Measurements from ENCODE around the gene SRGAP3.

Gene SRGAP3

DNA sequence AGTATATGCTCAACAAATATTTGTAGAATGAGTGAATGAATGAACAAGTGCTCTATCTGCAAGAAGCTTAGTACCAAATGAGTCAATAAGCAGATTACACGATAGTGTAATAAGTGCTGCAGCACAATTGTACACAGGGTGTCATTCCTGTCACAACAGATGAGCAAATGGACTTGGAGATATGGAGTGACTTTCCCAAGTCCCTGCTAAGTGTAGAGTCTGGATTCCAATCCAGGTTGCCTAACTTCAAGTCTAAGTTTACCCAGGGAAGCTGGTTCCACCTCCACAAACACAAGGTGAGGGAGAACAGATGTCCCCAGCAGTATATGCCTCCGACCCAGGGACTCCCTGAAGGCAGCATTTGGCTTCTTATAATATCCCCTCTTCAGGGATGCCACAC, 208.4 kb downstream of the SRGAP3 start:
- TF ChIP-seq, protein P1, sequence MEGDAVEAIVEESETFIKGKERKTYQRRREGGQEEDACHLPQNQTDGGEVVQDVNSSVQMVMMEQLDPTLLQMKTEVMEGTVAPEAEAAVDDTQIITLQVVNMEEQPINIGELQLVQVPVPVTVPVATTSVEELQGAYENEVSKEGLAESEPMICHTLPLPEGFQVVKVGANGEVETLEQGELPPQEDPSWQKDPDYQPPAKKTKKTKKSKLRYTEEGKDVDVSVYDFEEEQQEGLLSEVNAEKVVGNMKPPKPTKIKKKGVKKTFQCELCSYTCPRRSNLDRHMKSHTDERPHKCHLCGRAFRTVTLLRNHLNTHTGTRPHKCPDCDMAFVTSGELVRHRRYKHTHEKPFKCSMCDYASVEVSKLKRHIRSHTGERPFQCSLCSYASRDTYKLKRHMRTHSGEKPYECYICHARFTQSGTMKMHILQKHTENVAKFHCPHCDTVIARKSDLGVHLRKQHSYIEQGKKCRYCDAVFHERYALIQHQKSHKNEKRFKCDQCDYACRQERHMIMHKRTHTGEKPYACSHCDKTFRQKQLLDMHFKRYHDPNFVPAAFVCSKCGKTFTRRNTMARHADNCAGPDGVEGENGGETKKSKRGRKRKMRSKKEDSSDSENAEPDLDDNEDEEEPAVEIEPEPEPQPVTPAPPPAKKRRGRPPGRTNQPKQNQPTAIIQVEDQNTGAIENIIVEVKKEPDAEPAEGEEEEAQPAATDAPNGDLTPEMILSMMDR (IDR thresholded peaks at IDR 0.05), result no peak
- no peak for TF ChIP-seq ZFX (IDR thresholded peaks at IDR 0.05; ENCODE audit: borderline replicate concordance)
- no peak overlapping the region for H3K27ac ChIP-seq

DNA sequence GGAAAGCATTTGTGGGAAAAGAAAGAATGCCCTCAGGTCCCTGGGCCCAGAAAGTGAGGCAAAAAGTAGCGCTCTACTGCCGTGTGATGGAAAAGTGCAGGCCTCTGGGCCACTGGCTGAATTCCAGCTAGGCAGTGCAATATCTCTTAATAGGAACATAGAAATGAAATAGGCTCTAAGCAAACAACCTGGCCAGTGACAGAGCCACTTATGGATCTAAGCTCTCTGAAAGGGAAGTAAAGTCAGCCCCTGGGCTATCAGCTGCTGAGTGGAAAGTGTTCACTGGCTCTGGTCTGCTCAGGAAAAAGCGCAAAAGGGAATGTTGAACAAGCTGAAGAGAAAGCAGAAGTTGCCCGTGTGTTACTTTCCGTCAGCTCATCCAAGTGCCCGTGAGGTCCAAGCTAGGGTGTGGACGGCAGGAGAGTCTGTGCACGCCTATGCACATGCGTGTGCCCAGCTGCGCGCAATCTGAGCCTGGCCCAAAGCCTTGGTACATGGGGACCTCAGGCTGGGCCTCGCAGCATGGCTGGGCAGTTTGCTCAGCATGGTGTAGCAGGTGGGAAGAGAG, 212.2 kb downstream of the SRGAP3 start:
- TF ChIP-seq, protein P1 (IDR thresholded peaks at IDR 0.05), result no peak
- TF ChIP-seq ZFX (IDR thresholded peaks at IDR 0.05; ENCODE audit: borderline replicate concordance), result no peak
- no peak overlapping the region for H3K27ac ChIP-seq

DNA sequence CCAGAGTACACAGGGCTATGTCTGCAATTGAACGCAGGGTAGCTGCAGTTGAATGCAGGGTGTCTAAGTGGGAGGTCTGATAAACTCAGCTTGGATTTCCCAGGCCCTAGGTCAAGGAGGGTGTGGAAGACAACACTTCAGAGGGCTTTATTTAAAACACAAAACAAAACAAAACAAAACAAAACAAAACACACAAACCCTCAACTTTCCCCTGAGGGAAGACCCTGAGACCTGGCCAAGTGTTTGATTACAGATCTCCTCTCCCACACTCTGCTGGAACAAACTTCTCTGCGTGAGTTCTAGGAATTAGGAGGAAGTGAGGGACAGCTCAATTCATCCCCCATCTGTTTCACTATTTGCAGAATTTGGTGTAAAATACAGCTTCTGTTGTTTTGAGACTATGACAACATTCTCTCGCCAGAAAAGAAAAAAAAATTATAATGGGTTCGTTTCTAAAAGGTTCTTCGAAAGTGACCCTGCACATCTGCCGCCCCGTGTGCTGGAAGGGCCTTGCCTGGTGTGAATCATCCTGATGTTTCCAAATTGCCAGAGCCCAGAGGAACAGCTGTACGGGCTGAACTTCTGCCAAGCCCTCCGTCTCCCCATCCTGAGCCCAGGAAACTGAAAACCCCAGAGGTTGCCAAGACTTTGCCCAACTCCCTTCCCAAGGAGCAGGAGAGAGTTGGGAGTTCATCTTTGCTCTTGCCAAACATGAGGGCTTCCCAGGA, 212.9 kb downstream of the SRGAP3 start:
- no peak overlapping the region for H3K27ac ChIP-seq
- TF ChIP-seq ZFX (IDR thresholded peaks at IDR 0.05; ENCODE audit: borderline replicate concordance), result no peak
- TF ChIP-seq, protein P1 (IDR thresholded peaks at IDR 0.05), result no peak

DNA sequence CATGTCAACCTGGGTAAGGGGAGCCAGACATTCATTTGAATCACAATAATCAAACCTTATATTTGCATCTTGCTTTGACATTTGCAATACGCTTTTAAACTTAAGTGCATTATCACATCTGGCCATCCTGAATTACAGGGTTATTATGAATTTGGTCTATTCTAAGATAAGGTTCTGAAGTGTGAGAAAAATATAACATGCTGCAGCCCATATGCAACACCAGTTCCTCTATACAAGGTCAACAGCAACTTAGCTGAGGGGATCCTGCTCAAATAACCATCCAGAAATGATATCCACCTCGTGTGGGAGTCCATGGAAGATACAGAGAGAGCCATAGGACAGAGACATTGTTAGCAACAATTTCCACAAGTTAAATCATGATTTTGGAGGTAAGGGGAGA, 213.5 kb downstream of the SRGAP3 start:
- H3K27ac ChIP-seq, result no peak overlapping the region
- no peak for TF ChIP-seq ZFX (IDR thresholded peaks at IDR 0.05; ENCODE audit: borderline replicate concordance)
- TF ChIP-seq, protein P1 (IDR thresholded peaks at IDR 0.05), result no peak

DNA sequence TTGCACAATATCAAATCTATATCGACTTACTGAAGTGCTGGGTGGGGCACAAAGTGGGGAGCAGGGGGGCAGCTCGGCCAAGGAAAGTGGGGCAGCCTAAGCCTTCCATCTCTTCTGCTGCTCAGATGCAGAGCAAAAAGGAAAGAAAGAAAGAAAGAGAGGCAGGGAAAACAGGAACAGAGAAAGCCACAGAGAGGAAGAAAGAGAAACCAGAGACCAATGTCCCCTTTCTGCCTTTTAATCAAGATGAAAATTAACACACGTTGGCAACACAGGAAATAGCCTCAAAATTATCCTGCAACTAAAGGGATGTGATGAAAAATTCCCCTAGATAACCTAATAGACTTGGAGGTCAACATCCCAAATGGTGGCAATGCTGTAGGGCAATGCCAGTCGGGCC, 214.0 kb downstream of the SRGAP3 start:
- no peak overlapping the region for H3K27ac ChIP-seq
- no peak for TF ChIP-seq ZFX (IDR thresholded peaks at IDR 0.05; ENCODE audit: borderline replicate concordance)
- TF ChIP-seq, protein P1 (IDR thresholded peaks at IDR 0.05), result no peak

DNA sequence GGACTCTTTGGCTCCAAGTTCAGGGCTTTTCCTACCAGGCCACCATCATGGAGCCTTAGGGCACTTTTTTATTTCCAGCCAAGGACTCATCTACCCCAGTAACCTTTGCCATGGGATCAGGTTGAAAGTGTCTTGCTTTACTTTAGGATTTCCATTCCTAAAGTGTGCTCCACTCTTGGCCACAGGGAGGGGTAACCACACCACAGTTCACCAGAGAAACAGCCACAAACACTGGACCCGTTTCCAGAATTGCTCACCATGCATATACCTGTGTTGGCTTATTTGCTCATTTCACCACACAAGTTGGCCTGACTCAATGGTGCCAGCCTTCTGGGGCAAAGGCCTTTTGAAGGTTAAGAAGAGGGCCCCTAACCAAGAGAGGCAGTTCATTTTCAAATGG, 215.6 kb downstream of the SRGAP3 start:
- TF ChIP-seq, protein P1 (IDR thresholded peaks at IDR 0.05), result no peak
- no peak for TF ChIP-seq ZFX (IDR thresholded peaks at IDR 0.05; ENCODE audit: borderline replicate concordance)
- no peak overlapping the region for H3K27ac ChIP-seq

DNA sequence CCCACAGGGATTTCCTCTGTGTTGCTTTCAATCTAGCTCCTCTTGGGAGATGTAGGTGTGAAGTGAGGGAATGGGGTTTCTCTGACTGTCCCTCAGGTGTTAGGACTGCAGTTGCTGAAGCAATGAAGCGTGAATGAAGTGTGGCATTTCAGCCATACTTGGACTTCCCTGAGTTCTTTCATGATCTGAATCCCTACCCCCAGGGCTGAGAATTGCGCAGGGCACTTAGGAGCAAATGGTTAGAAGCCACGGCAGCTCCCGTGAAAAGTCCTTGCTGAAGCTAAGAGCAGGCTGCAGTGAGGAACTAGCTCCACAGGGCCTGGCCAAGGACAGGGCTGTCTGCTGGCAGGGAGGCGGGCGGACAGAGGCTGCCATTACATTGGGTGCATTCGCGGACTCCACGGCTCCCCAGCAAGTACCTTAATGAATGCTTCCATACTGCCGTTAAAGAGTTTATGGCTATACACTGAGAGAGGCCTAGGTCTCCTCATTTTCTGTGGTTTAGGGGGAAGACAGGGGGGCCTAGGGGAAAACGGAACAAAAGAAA, 217.1 kb downstream of the SRGAP3 start:
- no peak overlapping the region for H3K27ac ChIP-seq
- TF ChIP-seq, protein P1 (IDR thresholded peaks at IDR 0.05), result no peak
- TF ChIP-seq ZFX (IDR thresholded peaks at IDR 0.05; ENCODE audit: borderline replicate concordance), result no peak
